HepG2 (cell line): Measurements from ENCODE around the gene IQCH. TPM values are rescaled to one million over a fixed set of nuclear protein-coding genes. Genes with fewer than 3 reads are reported as not detected.

Source experiments
- ATAC-seq: fragments of 200-7000 bp; cut with Tn5 transposase; 3 replicates; pipeline ENCODE4 v1.9.1; 2020; ENCODE audit warnings: mild to moderate bottlenecking, moderate library complexity
- BruUV-seq: library from RNA; stranded (reverse); fragments of 400-500 nt; replicated peaks from 2 replicates; lab custom pipeline; 2021; lab: Mats Ljungman, UMichigan
- CTCF ChIA-PET: fragments of 300-600 bp; formaldehyde crosslinking; extraction: SDS; loops from one replicate; lab custom pipeline; 2021; ENCODE audit warnings: low total read pairs, inconsistent platforms, low intra/inter-chr PET ratio; lab: Yijun Ruan, JAX
- POLR2A ChIA-PET: fragments of 350-600 bp; sonication (Branson Sonifier 250); formaldehyde crosslinking; loops from one replicate; lab custom pipeline; 2020; ENCODE audit warnings: antibody characterized with exemption, inconsistent platforms; lab: Yijun Ruan, JAX
- DNase-seq: peaks from one replicate; pipeline ENCODE4 v3.0.0-alpha.2; 2015; ENCODE audit warnings: low spot score
- FAIRE-seq: peaks from 3 replicates; lab custom pipeline; 2011; peaks lifted over from hg19 to GRCh38; lab: Jason Lieb, UNC
- H2AFZ ChIP-seq: one replicate; pipeline ENCODE4 v1.6.1; 2011; ENCODE audit warnings: low read length, inconsistent platforms
- H3K27ac ChIP-seq: fragments of 300-600 bp; 3 replicates; pipeline ENCODE4 v1.8.0; 2011; ENCODE audit warnings: mixed run types, mild to moderate bottlenecking, mixed read lengths, low read length, inconsistent platforms; ENCODE audit not compliant: insufficient read depth; ENCODE audit errors: extremely low read length
- H3K27me3 ChIP-seq, 2 experiments: fragments of 200-600 bp in 1 of 2; 2 replicates in 1 of 2; 3 replicates in 1 of 2; pipeline versions ENCODE4 v1.6.0 to v1.8.0; 2011; ENCODE audit warnings: low read length in 2 of 2, mild to moderate bottlenecking in 2 of 2, moderate library complexity in 2 of 2, inconsistent platforms in 1 of 2; ENCODE audit not compliant: insufficient read depth in 2 of 2, control insufficient read depth in 1 of 2
- H3K36me3 ChIP-seq, 2 experiments: fragments of 200-600 bp in 1 of 2; replicated peaks in 1 of 2; 2 replicates in 1 of 2; 3 replicates in 1 of 2; pipeline versions ENCODE4 v1.5.1 to v1.8.0; 2011; ENCODE audit warnings: low read length in 2 of 2, inconsistent platforms in 1 of 2; ENCODE audit not compliant: insufficient read depth in 2 of 2, control insufficient read depth in 1 of 2
- H3K4me1 ChIP-seq: 2 replicates; pipeline ENCODE4 v1.5.1; 2012; ENCODE audit warnings: low read length, inconsistent platforms; ENCODE audit not compliant: insufficient read depth
- H3K4me2 ChIP-seq: 2 replicates; pipeline ENCODE4 v1.6.0; 2011; ENCODE audit warnings: low read depth, low read length, inconsistent platforms
- H3K4me3 ChIP-seq, 3 experiments: fragments of 200-600 bp in 1 of 3; sonication (generic), shearing (Covaris generic) in 1 of 3; replicated peaks in 1 of 3; 2 replicates each; pipeline ENCODE4 v1.5.1; 2011 to 2016; ENCODE audit warnings: low read length in 3 of 3, inconsistent platforms in 2 of 3, low read depth in 2 of 3, mild to moderate bottlenecking in 2 of 3, control low read depth in 1 of 3, mixed read lengths in 1 of 3; ENCODE audit not compliant: insufficient read depth in 1 of 3
- H3K79me2 ChIP-seq: one replicate; pipeline ENCODE4 v1.6.1; 2011; ENCODE audit warnings: low read length, inconsistent platforms; ENCODE audit not compliant: insufficient read depth
- H3K9ac ChIP-seq: 2 replicates; pipeline ENCODE4 v1.6.0; 2011; ENCODE audit warnings: mild to moderate bottlenecking, low read depth, low read length, inconsistent platforms; ENCODE audit not compliant: insufficient read depth
- H3K9me3 ChIP-seq: 2 replicates; pipeline ENCODE4 v1.5.1; 2012; ENCODE audit warnings: mild to moderate bottlenecking, low read length
- H4K20me1 ChIP-seq: 2 replicates; pipeline ENCODE4 v1.6.0; 2011; ENCODE audit warnings: inconsistent platforms, mild to moderate bottlenecking, low read length, moderate library complexity; ENCODE audit not compliant: insufficient read depth
- CEBPB ChIP-seq: IDR thresholded peaks from 2 replicates; pipeline ENCODE4 v1.6.1; 2011; ENCODE audit warnings: low read depth, low read length, improper control_type of control experiment, borderline replicate concordance
- CENPBD1 ChIP-seq: sonication (generic); formaldehyde crosslinking; IDR thresholded peaks from 2 replicates; pipeline ENCODE4 v1.8.0; 2022; ENCODE audit warnings: missing genetic modification reagents, low read depth, mild to moderate bottlenecking, borderline replicate concordance
- KAT7 ChIP-seq: IDR thresholded peaks from 2 replicates; pipeline ENCODE4 v1.6.1; 2018; ENCODE audit warnings: borderline replicate concordance, missing compliant biosample characterization
- ZBTB39 ChIP-seq: sonication (generic); formaldehyde crosslinking; IDR thresholded peaks from 2 replicates; pipeline ENCODE4 v1.5.0; 2020; ENCODE audit warnings: missing genetic modification reagents
- ZNF205 ChIP-seq: IDR thresholded peaks from 2 replicates; pipeline ENCODE4 v1.6.1; 2018; ENCODE audit warnings: missing biosample characterization, missing genetic modification reagents
- ZNF251 ChIP-seq: sonication (generic); formaldehyde crosslinking; IDR thresholded peaks from 2 replicates; pipeline ENCODE4 v1.9.0; 2021; ENCODE audit warnings: mild to moderate bottlenecking, missing genetic modification reagents
- ZNF431 ChIP-seq: sonication (generic); formaldehyde crosslinking; IDR thresholded peaks from 2 replicates; pipeline ENCODE4 v1.9.0; 2022; ENCODE audit warnings: missing genetic modification reagents, low read depth, mild to moderate bottlenecking, borderline replicate concordance
- ZSCAN12 ChIP-seq: sonication (generic); formaldehyde crosslinking; IDR thresholded peaks from 2 replicates; pipeline ENCODE4 v1.9.0; 2021; ENCODE audit warnings: mild to moderate bottlenecking, missing genetic modification reagents
- WGBS: methylation state at CpG from one replicate; pipeline ENCODE4 v1.1.6; 2017; ENCODE audit warnings: low lambda C conversion rate; 5-methylcytosine and 5-hydroxymethylcytosine counted together
- in situ Hi-C: cut with HindIII; loops from 2 replicates; pipeline ENCODE4 v1.10.0; 2017; ENCODE audit warnings: low pct_unique_long_range_greater_than_20kb; ENCODE audit not compliant: extremely low pct_ligation_motif_present
- intact Hi-C: fragments of 100-400 bp; cut with micrococcal nuclease; formaldehyde crosslinking; loops from one replicate; pipeline ENCODE4 v1.10.0; 2022; ENCODE audit not compliant: unreplicated experiment
- polyA plus RNA-seq, 8 experiments: library from polyadenylated mRNA; depleted of rRNA in 3 of 8; stranded (reverse) in 7 of 8; unstranded in 1 of 8; fragments of >200 nt; fragmentation: Illumina TruSeq in 4 of 8; extraction: Trizol in 4 of 8; gene quantifications; 2 replicates each; pipeline versions ENCODE4 v1.2.1 to v1.2.3, GENCODE V29; 2011 to 2016; ENCODE audit warnings: low read depth in 4 of 8, missing spikeins in 1 of 8, mixed read lengths in 1 of 8; ENCODE audit not compliant: insufficient read depth in 1 of 8
- total RNA-seq, 5 experiments: library from RNA; depleted of rRNA; stranded (reverse); fragments of >200 nt; fragmentation: Illumina TruSeq; extraction: Trizol; gene quantifications; 2 replicates each; pipeline ENCODE4 v1.2.3, GENCODE V29; 2016; ENCODE audit warnings: low read depth in 1 of 5
- TF ChIP-seq, protein P1 (sequence below): sonication (generic); formaldehyde crosslinking; conservative IDR thresholded peaks from 2 replicates; pipeline ENCODE4 v1.8.0; 2022; ENCODE audit warnings: mild to moderate bottlenecking, moderate library complexity, missing genetic modification reagents
- TF ChIP-seq, protein P2 (sequence below): sonication (generic); formaldehyde crosslinking; IDR thresholded peaks from 2 replicates; pipeline ENCODE4 v1.4.0; 2020; ENCODE audit warnings: low read depth, mild to moderate bottlenecking, missing genetic modification reagents

The IQCH gene
- total and polyA plus RNA-seq, 2 of the 13 experiments (the other 11 are each of a cell fraction or from before 2014, with no cell fraction given), result 0.16 to 0.55 TPM

DNA sequence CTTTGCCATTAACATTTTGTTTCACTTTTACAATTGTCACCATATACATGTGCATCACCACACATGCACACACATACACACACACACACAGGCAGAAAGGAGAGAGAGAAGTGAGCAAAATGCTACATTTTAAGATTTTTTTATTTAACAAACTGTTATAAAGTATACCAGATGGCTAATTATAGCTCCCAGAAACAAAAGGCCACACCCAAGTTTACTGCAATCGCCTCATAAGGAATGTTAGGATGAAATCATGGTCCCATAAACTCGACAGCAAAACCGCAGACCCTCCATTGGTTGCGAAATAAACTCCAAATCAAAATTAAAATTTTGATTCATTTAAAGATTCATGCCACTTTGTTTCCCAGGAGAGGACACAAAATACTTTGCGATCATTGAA is 250.2 kb downstream of the IQCH start:
- DNase-seq (no peak), ATAC-seq (no peak), FAIRE-seq (no peak)
- no peak overlapping the region for H3K4me3 ChIP-seq
- no peaks in the 10 kb centered on the region for H3K27me3 ChIP-seq
- no peak overlapping the region for H2AFZ ChIP-seq
- ChIA-PET CTCF (no interaction called here), POLR2A (no interaction called here)
- TF ChIP-seq CEBPB (peak; percentile 42; the same call in 1 of the 2 replicates), CENPBD1 (CRISPR knock-in tag) (no peak), ZNF251 (CRISPR knock-in tag) (no peak)
- no TSS peak for BruUV-seq
- H3K79me2 ChIP-seq, result no peaks in the 10 kb centered on the region
- 0 out of 2 replicates have a peak, but pooled peaks cover 5% of the 10 kb centered on the region for H3K4me1 ChIP-seq
- in situ Hi-C loops, result no loop called here
- H4K20me1 ChIP-seq, result no peaks in the 10 kb centered on the region
- H3K9ac ChIP-seq, result no peak overlapping the region
- H3K4me2 ChIP-seq, result no peak overlapping the region
- no peaks in the 10 kb centered on the region for H3K9me3 ChIP-seq
- 96% methylated on average over 5 of the region's 5 CpGs for WGBS
- H3K36me3 ChIP-seq, result no peaks in the 10 kb centered on the region
- no peak overlapping the region for H3K27ac ChIP-seq
- intact Hi-C loops, result no loop called here

- H4K20me1 ChIP-seq, result no peaks in the 10 kb centered on the region
- no peak for FAIRE-seq
- no TSS peak for BruUV-seq
- H3K79me2 ChIP-seq, result no peaks in the 10 kb centered on the region
- H3K9me3 ChIP-seq, result no peaks in the 10 kb centered on the region
- H3K36me3 ChIP-seq, result no peaks in the 10 kb centered on the region; a peak in 1 of 5 replicates
- no peak for DNase-seq
- no peaks in the 10 kb centered on the region for H3K27me3 ChIP-seq
- no peak overlapping the region for H3K9ac ChIP-seq
- in situ Hi-C loops (no loop called here), intact Hi-C loops (no loop called here)
- ATAC-seq, result no peak
- ChIA-PET CTCF (no interaction called here), POLR2A (interaction anchor here (1.4 kb wide), 1 partner anchor 15 kb away, joined by 4 read pairs; the partner anchor contains the start of gene C15orf61)
- WGBS, result 70% methylated on average over 5 of the region's 5 CpGs
- 0 out of 2 replicates have a peak, but pooled peaks cover 5% of the 10 kb centered on the region for H3K4me1 ChIP-seq
- H3K27ac ChIP-seq, result no peak overlapping the region
- H2AFZ ChIP-seq, result no peak overlapping the region
- H3K4me3 ChIP-seq, result no peak overlapping the region
- H3K4me2 ChIP-seq, result no peak overlapping the region
- TF ChIP-seq, protein P1, sequence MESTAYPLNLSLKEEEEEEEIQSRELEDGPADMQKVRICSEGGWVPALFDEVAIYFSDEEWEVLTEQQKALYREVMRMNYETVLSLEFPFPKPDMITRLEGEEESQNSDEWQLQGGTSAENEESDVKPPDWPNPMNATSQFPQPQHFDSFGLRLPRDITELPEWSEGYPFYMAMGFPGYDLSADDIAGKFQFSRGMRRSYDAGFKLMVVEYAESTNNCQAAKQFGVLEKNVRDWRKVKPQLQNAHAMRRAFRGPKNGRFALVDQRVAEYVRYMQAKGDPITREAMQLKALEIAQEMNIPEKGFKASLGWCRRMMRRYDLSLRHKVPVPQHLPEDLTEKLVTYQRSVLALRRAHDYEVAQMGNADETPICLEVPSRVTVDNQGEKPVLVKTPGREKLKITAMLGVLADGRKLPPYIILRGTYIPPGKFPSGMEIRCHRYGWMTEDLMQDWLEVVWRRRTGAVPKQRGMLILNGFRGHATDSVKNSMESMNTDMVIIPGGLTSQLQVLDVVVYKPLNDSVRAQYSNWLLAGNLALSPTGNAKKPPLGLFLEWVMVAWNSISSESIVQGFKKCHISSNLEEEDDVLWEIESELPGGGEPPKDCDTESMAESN (CRISPR knock-in tag), result no peak
- TF ChIP-seq, protein P2, sequence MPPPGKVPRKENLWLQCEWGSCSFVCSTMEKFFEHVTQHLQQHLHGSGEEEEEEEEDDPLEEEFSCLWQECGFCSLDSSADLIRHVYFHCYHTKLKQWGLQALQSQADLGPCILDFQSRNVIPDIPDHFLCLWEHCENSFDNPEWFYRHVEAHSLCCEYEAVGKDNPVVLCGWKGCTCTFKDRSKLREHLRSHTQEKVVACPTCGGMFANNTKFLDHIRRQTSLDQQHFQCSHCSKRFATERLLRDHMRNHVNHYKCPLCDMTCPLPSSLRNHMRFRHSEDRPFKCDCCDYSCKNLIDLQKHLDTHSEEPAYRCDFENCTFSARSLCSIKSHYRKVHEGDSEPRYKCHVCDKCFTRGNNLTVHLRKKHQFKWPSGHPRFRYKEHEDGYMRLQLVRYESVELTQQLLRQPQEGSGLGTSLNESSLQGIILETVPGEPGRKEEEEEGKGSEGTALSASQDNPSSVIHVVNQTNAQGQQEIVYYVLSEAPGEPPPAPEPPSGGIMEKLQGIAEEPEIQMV (CRISPR knock-in tag), result no peak
- TF ChIP-seq ZNF205 (no peak), ZNF431 (CRISPR knock-in tag) (no peak), KAT7 (CRISPR knock-in tag) (no peak), ZBTB39 (CRISPR knock-in tag) (no peak), ZSCAN12 (CRISPR knock-in tag) (no peak)
These were observed 251.3 kb downstream of the IQCH start for GRCh38 chr15:67505675-67506572.
